CD14-positive monocyte (primary cell): ENCODE data around the gene NXPE1. TPM values are rescaled to one million over a fixed set of nuclear protein-coding genes. Genes with fewer than 3 reads are reported as not detected.

Source experiments
- DNase-seq, 3 donors: peaks; one replicate each; pipeline ENCODE4 v3.0.0-alpha.2; 2011 to 2022
- H2AFZ ChIP-seq: 2 replicates; pipeline ENCODE4 v1.6.0; 2012; ENCODE audit warnings: mild to moderate bottlenecking, low read depth, low read length, inconsistent platforms; ENCODE audit not compliant: insufficient read depth, poor library complexity, severe bottlenecking
- H3K27ac ChIP-seq, 2 donors: 1 replicate in 1 of 2; 2 replicates in 1 of 2; pipeline ENCODE4 v1.5.1; 2012 to 2013; ENCODE audit warnings: low read length in 2 of 2, control low read depth in 1 of 2, inconsistent platforms in 1 of 2, low read depth in 1 of 2, mild to moderate bottlenecking in 1 of 2
- H3K27me3 ChIP-seq, 2 donors: one replicate each; pipeline versions ENCODE4 v1.6.0 to v1.6.1; 2011 to 2013; ENCODE audit warnings: low read length in 2 of 2; ENCODE audit not compliant: control insufficient read depth in 2 of 2, insufficient read depth in 2 of 2
- H3K36me3 ChIP-seq, 2 donors: replicated peaks in 1 of 2; 1 replicate in 1 of 2; 2 replicates in 1 of 2; pipeline versions ENCODE4 v1.5.1 to v1.6.1; 2012 to 2013; ENCODE audit warnings: low read length in 2 of 2, control low read depth in 1 of 2, inconsistent platforms in 1 of 2, mild to moderate bottlenecking in 1 of 2; ENCODE audit not compliant: insufficient read depth in 2 of 2, control insufficient read depth in 1 of 2
- H3K4me1 ChIP-seq, 2 donors: 1 replicate in 1 of 2; 2 replicates in 1 of 2; pipeline versions ENCODE4 v1.5.1 to v1.6.1; 2012 to 2013; ENCODE audit warnings: low read length in 2 of 2, control low read depth in 1 of 2, inconsistent platforms in 1 of 2, mild to moderate bottlenecking in 1 of 2, moderate library complexity in 1 of 2; ENCODE audit not compliant: insufficient read depth in 2 of 2, control insufficient read depth in 1 of 2
- H3K4me2 ChIP-seq: replicated peaks from 2 replicates; pipeline ENCODE3; 2012; ENCODE audit warnings: low read length, moderate library complexity, mild to moderate bottlenecking; ENCODE audit not compliant: poor library complexity, severe bottlenecking; ENCODE audit errors: extremely low read depth
- H3K4me3 ChIP-seq, 3 experiments: fragments of 200-600 bp in 1 of 3; sonication (generic) in 1 of 3; replicated peaks in 1 of 3; 1 replicate in 2 of 3; 2 replicates in 1 of 3; pipeline ENCODE4 v1.5.1; 2011 to 2013; ENCODE audit warnings: low read length in 3 of 3, mild to moderate bottlenecking in 3 of 3, control low read depth in 2 of 3, low read depth in 2 of 3, inconsistent platforms in 1 of 3, moderate library complexity in 1 of 3
- H3K79me2 ChIP-seq: 2 replicates; pipeline ENCODE4 v1.6.0; 2012; ENCODE audit warnings: mild to moderate bottlenecking, control low read depth, inconsistent platforms, low read length, moderate library complexity; ENCODE audit not compliant: insufficient read depth
- H3K9ac ChIP-seq: 2 replicates; pipeline ENCODE4 v1.6.0; 2017; ENCODE audit warnings: low read length, mild to moderate bottlenecking; ENCODE audit not compliant: insufficient read depth, poor library complexity, severe bottlenecking
- H3K9me3 ChIP-seq, 2 donors: replicated peaks in 1 of 2; 1 replicate in 1 of 2; 2 replicates in 1 of 2; pipeline versions ENCODE4 v1.5.1 to v1.6.1; 2012 to 2013; ENCODE audit warnings: low read length in 2 of 2, control low read depth in 1 of 2; ENCODE audit not compliant: control insufficient read depth in 1 of 2, insufficient read depth in 1 of 2
- H4K20me1 ChIP-seq: 2 replicates; pipeline ENCODE4 v1.6.0; 2012; ENCODE audit warnings: mild to moderate bottlenecking, low read length, control low read depth, moderate library complexity; ENCODE audit not compliant: insufficient read depth
- H3K27ac Mint-ChIP-seq, 7 donors: one replicate each; pipeline ENCODE4 v1.8.0; 2020; ENCODE audit warnings: mild to moderate bottlenecking in 7 of 7, mixed read lengths in 7 of 7, moderate library complexity in 6 of 7, inconsistent platforms in 2 of 7
- H3K27me3 Mint-ChIP-seq, 3 donors: one replicate each; pipeline ENCODE4 v1.8.0; 2021 to 2022; ENCODE audit warnings: low read depth in 3 of 3, mild to moderate bottlenecking in 3 of 3, mixed read lengths in 3 of 3, moderate library complexity in 3 of 3, inconsistent platforms in 1 of 3
- H3K36me3 Mint-ChIP-seq, 2 donors: one replicate each; pipeline ENCODE4 v1.8.0; 2020; ENCODE audit warnings: mixed read lengths in 2 of 2, inconsistent platforms in 1 of 2, mild to moderate bottlenecking in 1 of 2
- H3K4me1 Mint-ChIP-seq: one replicate; pipeline ENCODE4 v1.8.0; 2020; ENCODE audit warnings: mild to moderate bottlenecking, mixed read lengths
- H3K4me3 Mint-ChIP-seq, 2 donors: one replicate each; pipeline ENCODE4 v1.8.0; 2020; ENCODE audit warnings: mild to moderate bottlenecking in 2 of 2, mixed read lengths in 2 of 2, moderate library complexity in 1 of 2
- H3K9me3 Mint-ChIP-seq, 7 donors: one replicate each; pipeline ENCODE4 v1.8.0; 2020 to 2022; ENCODE audit warnings: mixed read lengths in 7 of 7, mild to moderate bottlenecking in 6 of 7, moderate library complexity in 6 of 7, inconsistent platforms in 2 of 7
- WGBS: methylation state at CpG from one replicate; pipeline ENCODE4 v1.1.5; 2013; ENCODE audit warnings: missing lambda C conversion rate; ENCODE audit not compliant: insufficient coverage; 5-methylcytosine and 5-hydroxymethylcytosine counted together
- intact Hi-C, 2 donors: fragments of 100-400 bp; cut with micrococcal nuclease; formaldehyde crosslinking; loops; one replicate each; pipeline versions ENCODE4 v1.15.0 to v1.15.1; 2023
- polyA plus RNA-seq, 3 donors: library from polyadenylated mRNA; depleted of rRNA in 1 of 3; unstranded in 2 of 3; stranded (reverse) in 1 of 3; fragments of 300-500 nt in 2 of 3; fragments of >200 nt in 1 of 3; fragmentation: Illumina TruSeq in 2 of 3; gene quantifications; 1 replicate in 2 of 3; 2 replicates in 1 of 3; pipeline ENCODE4 v1.2.3, GENCODE V29; 2012 to 2021
- TF ChIP-seq, protein P1 (sequence below): fragments of 200-600 bp; IDR thresholded peaks from one replicate; pipeline ENCODE4 v1.8.0; 2022; ENCODE audit warnings: antibody characterized with exemption, mild to moderate bottlenecking

The NXPE1 gene
- polyA plus RNA-seq, 3 donors = not detected

DNA sequence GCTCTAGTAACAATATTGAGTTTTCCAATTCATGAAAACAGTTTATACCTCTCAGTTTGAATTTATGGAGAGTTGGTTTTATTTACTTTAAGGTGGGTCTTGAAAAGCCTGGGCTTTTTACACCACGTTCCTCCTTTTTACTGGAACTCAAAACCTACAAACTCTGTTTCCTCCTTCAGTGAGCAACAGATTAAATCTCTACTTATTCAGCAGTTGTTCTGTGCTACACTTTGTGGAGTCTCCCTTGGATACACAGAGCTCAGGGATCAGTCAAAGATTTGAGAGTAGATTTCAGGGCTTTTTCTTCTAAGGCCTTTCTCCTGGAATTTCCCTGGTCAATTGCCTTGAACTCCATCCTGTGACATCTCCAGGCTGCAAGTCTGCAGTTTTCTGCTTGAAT is 3.5 kb downstream of the NXPE1 start:
- WGBS = no CpG with 5 or more reads among the region's 1 CpG
- Mint-ChIP-seq H3K9me3 (peaks cover 0 to 3% (median 0%) of the 10 kb centered on the region in 7 donors), H3K27ac (no peak overlapping the region), H3K4me1 (no peaks in the 10 kb centered on the region), H3K36me3 (no peaks in the 10 kb centered on the region), H3K27me3 (peaks cover 0 to 3% (median 2%) of the 10 kb centered on the region in 3 donors), H3K4me3 (no peak overlapping the region)
- no peak overlapping the region for H3K9ac ChIP-seq
- H3K9me3 ChIP-seq = no peaks in the 10 kb centered on the region
- H2AFZ ChIP-seq = no peak overlapping the region
- TF ChIP-seq, protein P1, sequence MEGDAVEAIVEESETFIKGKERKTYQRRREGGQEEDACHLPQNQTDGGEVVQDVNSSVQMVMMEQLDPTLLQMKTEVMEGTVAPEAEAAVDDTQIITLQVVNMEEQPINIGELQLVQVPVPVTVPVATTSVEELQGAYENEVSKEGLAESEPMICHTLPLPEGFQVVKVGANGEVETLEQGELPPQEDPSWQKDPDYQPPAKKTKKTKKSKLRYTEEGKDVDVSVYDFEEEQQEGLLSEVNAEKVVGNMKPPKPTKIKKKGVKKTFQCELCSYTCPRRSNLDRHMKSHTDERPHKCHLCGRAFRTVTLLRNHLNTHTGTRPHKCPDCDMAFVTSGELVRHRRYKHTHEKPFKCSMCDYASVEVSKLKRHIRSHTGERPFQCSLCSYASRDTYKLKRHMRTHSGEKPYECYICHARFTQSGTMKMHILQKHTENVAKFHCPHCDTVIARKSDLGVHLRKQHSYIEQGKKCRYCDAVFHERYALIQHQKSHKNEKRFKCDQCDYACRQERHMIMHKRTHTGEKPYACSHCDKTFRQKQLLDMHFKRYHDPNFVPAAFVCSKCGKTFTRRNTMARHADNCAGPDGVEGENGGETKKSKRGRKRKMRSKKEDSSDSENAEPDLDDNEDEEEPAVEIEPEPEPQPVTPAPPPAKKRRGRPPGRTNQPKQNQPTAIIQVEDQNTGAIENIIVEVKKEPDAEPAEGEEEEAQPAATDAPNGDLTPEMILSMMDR = no peak
- intact Hi-C loops = no loop called here
- H3K79me2 ChIP-seq = no peaks in the 10 kb centered on the region
- no peaks in the 10 kb centered on the region for H3K27me3 ChIP-seq
- no peak for DNase-seq
- H3K4me2 ChIP-seq = no peak overlapping the region
- no peak overlapping the region for H3K4me3 ChIP-seq
- no peak overlapping the region for H3K27ac ChIP-seq
- no peaks in the 10 kb centered on the region for H4K20me1 ChIP-seq
- H3K4me1 ChIP-seq = no peaks in the 10 kb centered on the region
- no peaks in the 10 kb centered on the region for H3K36me3 ChIP-seq

DNA sequence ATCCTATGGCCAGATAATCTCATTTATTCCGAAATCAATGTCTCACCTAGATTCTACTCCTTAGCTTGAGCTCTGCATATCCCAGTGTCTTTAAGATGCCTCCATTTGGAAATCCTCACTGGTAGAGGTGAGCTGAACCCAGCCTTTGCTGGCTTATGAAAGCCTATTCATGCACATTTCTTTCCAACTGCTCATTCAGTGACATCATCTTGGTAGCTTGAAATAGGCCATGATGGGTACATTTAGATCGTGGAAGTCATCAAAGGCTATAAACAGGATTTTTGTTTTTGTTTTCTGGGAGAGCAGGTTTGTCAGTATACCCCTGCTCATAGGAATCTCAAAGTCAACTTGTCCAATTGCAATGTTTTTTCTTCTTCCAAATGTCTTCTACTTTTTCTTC is 6.0 kb downstream of the NXPE1 start:
- Histone ChIP-seq H3K9ac (no peak overlapping the region), H2AFZ (no peak overlapping the region), H3K9me3 (no peaks in the 10 kb centered on the region), H3K4me3 (no peak overlapping the region), H4K20me1 (no peaks in the 10 kb centered on the region), H3K27ac (no peak overlapping the region), H3K79me2 (no peaks in the 10 kb centered on the region), H3K27me3 (no peaks in the 10 kb centered on the region), H3K4me1 (no peaks in the 10 kb centered on the region), H3K4me2 (no peak overlapping the region), H3K36me3 (no peaks in the 10 kb centered on the region)
- H3K36me3 Mint-ChIP-seq = no peaks in the 10 kb centered on the region
- peaks cover 0 to 2% (median 0%) of the 10 kb centered on the region in 3 donors for H3K27me3 Mint-ChIP-seq
- TF ChIP-seq, protein P1 = no peak
- H3K4me3 Mint-ChIP-seq = no peak overlapping the region
- WGBS = 75% methylated on average over 1 of the region's 2 CpGs
- no peak for DNase-seq
- intact Hi-C loops = no loop called here
- H3K9me3 Mint-ChIP-seq = peaks cover 0 to 3% (median 0%) of the 10 kb centered on the region in 7 donors
- H3K4me1 Mint-ChIP-seq = no peaks in the 10 kb centered on the region
- H3K27ac Mint-ChIP-seq = no peak overlapping the region
